ENCODE measurements around the gene DNAH10. TPM values are rescaled to one million over a fixed set of nuclear protein-coding genes. Genes with fewer than 3 reads are reported as not detected.

The DNAH10 gene
- total RNA-seq, 1 experiment from 2014 or later = 0.39 TPM

DNA sequence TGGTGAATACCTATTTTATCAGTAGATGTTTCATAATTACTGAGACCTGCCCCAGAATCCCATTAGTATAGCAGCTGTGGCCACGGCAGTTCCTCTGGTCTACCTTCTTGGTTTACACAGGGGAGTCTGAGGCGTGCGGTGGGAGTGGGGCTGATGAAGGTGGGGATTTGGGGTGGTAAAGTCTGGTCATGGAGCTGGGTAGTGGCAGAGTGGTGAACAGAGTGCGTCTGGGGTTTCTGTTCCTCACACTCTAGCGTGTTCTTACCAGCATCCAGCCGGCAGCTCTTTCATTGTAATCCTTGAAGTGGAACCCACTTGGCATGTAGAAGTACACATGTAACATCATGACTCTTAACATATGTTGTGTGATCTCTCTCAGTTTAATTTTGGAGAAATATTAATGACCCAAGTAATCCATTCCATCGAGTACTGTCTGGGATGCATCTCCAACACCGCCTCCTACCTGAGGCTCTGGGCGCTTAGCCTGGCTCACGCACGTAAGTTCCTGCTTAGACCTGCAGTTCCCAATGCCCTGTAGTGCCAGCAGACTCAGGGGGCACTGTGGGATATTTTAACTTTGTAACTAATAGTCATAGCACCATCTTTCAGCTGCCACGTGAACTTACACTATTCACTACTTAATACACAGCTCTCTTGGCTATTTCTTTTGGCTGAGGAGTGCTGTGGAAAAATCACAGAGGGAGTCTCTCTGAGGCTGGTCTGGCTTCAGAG, 7.9 kb upstream of the DNAH10 start:
- in situ Hi-C loops (cut with HindIII; ENCODE audit: low pct_unique_long_range_greater_than_20kb, low sequenced_read_pairs) = no loop called here

DNA sequence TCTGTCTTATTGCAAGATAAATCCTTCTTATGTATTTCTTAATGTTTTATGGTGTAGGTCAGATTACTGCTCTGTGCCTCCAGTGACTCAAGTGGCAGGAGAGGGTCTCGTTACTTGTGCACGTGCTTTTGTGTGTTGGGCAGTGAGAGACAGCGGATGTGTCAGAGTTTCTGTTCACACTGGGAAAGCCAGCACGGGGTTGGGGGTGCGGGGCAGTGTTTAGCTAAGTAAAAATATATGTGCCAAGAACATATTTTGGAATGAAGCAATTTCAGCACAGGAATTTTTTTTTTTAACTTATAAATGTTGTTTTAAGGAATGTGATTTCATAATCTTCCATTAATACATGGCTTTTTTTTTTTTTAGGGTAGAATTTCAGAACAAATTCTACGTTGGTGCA, 4.5 kb upstream of the DNAH10 start:
- intact Hi-C loops (cut with micrococcal nuclease; ENCODE audit: unreplicated experiment) = no loop called here

More for the DNA sequence above, 7.9 kb upstream of the DNAH10 start:
- Histone ChIP-seq H3K27me3 (ENCODE audit: control insufficient read depth, insufficient read depth, low read length) (no peaks in the 10 kb centered on the region), H3K27ac (ENCODE audit: low read length) (no peak overlapping the region), H3K4me3 (ENCODE audit: low read depth in 2 of 2, low read length in 2 of 2) (no peak overlapping the region), H3K4me1 (ENCODE audit: control insufficient read depth, insufficient read depth, low read length) (no peaks in the 10 kb centered on the region), H3K36me3 (ENCODE audit: control insufficient read depth, insufficient read depth, low read length) (peaks cover 3% of the 10 kb centered on the region), H3K9me3 (ENCODE audit: control insufficient read depth, insufficient read depth, low read depth, low read length) (no peaks in the 10 kb centered on the region)
- TF ChIP-seq TCF7L2 (IDR thresholded peaks at IDR 0.05; ENCODE audit: low read depth, low read length) = no peak
- TF ChIP-seq, protein P1, sequence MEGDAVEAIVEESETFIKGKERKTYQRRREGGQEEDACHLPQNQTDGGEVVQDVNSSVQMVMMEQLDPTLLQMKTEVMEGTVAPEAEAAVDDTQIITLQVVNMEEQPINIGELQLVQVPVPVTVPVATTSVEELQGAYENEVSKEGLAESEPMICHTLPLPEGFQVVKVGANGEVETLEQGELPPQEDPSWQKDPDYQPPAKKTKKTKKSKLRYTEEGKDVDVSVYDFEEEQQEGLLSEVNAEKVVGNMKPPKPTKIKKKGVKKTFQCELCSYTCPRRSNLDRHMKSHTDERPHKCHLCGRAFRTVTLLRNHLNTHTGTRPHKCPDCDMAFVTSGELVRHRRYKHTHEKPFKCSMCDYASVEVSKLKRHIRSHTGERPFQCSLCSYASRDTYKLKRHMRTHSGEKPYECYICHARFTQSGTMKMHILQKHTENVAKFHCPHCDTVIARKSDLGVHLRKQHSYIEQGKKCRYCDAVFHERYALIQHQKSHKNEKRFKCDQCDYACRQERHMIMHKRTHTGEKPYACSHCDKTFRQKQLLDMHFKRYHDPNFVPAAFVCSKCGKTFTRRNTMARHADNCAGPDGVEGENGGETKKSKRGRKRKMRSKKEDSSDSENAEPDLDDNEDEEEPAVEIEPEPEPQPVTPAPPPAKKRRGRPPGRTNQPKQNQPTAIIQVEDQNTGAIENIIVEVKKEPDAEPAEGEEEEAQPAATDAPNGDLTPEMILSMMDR (IDR thresholded peaks at IDR 0.05) = no peak
- TF ChIP-seq SIN3A (IDR thresholded peaks at IDR 0.05; ENCODE audit: borderline replicate concordance, insufficient read depth, low read depth, low read length) = no peak
- TF ChIP-seq POLR2AphosphoS5 (IDR thresholded peaks at IDR 0.05; ENCODE audit: low read depth, low read length) = no peak
- TF ChIP-seq, protein P2, sequence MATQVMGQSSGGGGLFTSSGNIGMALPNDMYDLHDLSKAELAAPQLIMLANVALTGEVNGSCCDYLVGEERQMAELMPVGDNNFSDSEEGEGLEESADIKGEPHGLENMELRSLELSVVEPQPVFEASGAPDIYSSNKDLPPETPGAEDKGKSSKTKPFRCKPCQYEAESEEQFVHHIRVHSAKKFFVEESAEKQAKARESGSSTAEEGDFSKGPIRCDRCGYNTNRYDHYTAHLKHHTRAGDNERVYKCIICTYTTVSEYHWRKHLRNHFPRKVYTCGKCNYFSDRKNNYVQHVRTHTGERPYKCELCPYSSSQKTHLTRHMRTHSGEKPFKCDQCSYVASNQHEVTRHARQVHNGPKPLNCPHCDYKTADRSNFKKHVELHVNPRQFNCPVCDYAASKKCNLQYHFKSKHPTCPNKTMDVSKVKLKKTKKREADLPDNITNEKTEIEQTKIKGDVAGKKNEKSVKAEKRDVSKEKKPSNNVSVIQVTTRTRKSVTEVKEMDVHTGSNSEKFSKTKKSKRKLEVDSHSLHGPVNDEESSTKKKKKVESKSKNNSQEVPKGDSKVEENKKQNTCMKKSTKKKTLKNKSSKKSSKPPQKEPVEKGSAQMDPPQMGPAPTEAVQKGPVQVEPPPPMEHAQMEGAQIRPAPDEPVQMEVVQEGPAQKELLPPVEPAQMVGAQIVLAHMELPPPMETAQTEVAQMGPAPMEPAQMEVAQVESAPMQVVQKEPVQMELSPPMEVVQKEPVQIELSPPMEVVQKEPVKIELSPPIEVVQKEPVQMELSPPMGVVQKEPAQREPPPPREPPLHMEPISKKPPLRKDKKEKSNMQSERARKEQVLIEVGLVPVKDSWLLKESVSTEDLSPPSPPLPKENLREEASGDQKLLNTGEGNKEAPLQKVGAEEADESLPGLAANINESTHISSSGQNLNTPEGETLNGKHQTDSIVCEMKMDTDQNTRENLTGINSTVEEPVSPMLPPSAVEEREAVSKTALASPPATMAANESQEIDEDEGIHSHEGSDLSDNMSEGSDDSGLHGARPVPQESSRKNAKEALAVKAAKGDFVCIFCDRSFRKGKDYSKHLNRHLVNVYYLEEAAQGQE (IDR thresholded peaks at IDR 0.05; ENCODE audit: insufficient read depth in 1 of 2, low read depth in 2 of 2, low read length in 1 of 2) = no peak
- ATAC-seq (no peak), DNase-seq (ENCODE audit: low read depth, low spot score) (no peak)
- ChIA-PET CTCF (no interaction called here), POLR2A (no interaction called here)
- no TSS peak for BruUV-seq (replicated peaks)
- intact Hi-C loops (cut with micrococcal nuclease; ENCODE audit: unreplicated experiment) = no loop called here

More for the DNA sequence above, 4.5 kb upstream of the DNAH10 start:
- ATAC-seq = no peak
- no peaks in the 10 kb centered on the region for H3K36me3 ChIP-seq (ENCODE audit: control insufficient read depth, insufficient read depth, low read length)
- no TSS peak for BruUV-seq (replicated peaks)
- no peaks in the 10 kb centered on the region for H3K4me1 ChIP-seq (ENCODE audit: control insufficient read depth, insufficient read depth, low read length)
- H3K4me3 ChIP-seq (ENCODE audit: low read depth in 2 of 2, low read length in 2 of 2) = no peak overlapping the region
- no peaks in the 10 kb centered on the region for H3K9me3 ChIP-seq (ENCODE audit: control insufficient read depth, insufficient read depth, low read depth, low read length)
- no peak for DNase-seq (ENCODE audit: low read depth, low spot score)
- TF ChIP-seq, protein P2 (IDR thresholded peaks at IDR 0.05; ENCODE audit: insufficient read depth in 1 of 2, low read depth in 2 of 2, low read length in 1 of 2) = no peak
- TF ChIP-seq TCF7L2 (IDR thresholded peaks at IDR 0.05; ENCODE audit: low read depth, low read length) = no peak
- no peak for TF ChIP-seq POLR2AphosphoS5 (IDR thresholded peaks at IDR 0.05; ENCODE audit: low read depth, low read length)
- TF ChIP-seq, protein P1 (IDR thresholded peaks at IDR 0.05) = no peak
- TF ChIP-seq SIN3A (IDR thresholded peaks at IDR 0.05; ENCODE audit: borderline replicate concordance, insufficient read depth, low read depth, low read length) = no peak
- in situ Hi-C loops (cut with HindIII; ENCODE audit: low pct_unique_long_range_greater_than_20kb, low sequenced_read_pairs) = no loop called here
- ChIA-PET CTCF (no interaction called here), POLR2A (no interaction called here)
- no peaks in the 10 kb centered on the region for H3K27me3 ChIP-seq (ENCODE audit: control insufficient read depth, insufficient read depth, low read length)
- no peak overlapping the region for H3K27ac ChIP-seq (ENCODE audit: low read length)
